Peyer's patch (tissue), 4 donors: Measurements from ENCODE around the gene LEKR1.

Source experiments
- POLR2A ChIP-seq, 2 donors: fragments of 450-650 bp; IDR thresholded peaks; one replicate each; pipeline ENCODE4 v1.5.1; 2017; ENCODE audit warnings: antibody characterized with exemption in 2 of 2, mild to moderate bottlenecking in 2 of 2, moderate library complexity in 2 of 2
- TF ChIP-seq, protein P1 (sequence below), 6 experiments: fragments of 450-650 bp in 4 of 6; fragments of 200-600 bp in 2 of 6; sonication (generic) in 1 of 6; IDR thresholded peaks; one replicate each; pipeline ENCODE4 v1.5.1; 2017 to 2019; ENCODE audit warnings: antibody characterized with exemption in 6 of 6, mild to moderate bottlenecking in 3 of 6, moderate library complexity in 1 of 6

- TF ChIP-seq POLR2A (IDR thresholded peaks at IDR 0.05), result no peak
- TF ChIP-seq, protein P1, sequence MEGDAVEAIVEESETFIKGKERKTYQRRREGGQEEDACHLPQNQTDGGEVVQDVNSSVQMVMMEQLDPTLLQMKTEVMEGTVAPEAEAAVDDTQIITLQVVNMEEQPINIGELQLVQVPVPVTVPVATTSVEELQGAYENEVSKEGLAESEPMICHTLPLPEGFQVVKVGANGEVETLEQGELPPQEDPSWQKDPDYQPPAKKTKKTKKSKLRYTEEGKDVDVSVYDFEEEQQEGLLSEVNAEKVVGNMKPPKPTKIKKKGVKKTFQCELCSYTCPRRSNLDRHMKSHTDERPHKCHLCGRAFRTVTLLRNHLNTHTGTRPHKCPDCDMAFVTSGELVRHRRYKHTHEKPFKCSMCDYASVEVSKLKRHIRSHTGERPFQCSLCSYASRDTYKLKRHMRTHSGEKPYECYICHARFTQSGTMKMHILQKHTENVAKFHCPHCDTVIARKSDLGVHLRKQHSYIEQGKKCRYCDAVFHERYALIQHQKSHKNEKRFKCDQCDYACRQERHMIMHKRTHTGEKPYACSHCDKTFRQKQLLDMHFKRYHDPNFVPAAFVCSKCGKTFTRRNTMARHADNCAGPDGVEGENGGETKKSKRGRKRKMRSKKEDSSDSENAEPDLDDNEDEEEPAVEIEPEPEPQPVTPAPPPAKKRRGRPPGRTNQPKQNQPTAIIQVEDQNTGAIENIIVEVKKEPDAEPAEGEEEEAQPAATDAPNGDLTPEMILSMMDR (IDR thresholded peaks at IDR 0.05), result no peak
Measured at GRCh38 chr3:157066335-157067098, 240.4 kb downstream of the LEKR1 start.
